Body of pancreas (tissue), 4 donors: ENCODE measurements around the gene CAMTA1. TPM values are rescaled to one million over a fixed set of nuclear protein-coding genes. Genes with fewer than 3 reads are reported as not detected.

ENCODE experiments used
- ATAC-seq: fragments of 150-250 bp; one replicate; pipeline ENCODE4 v1.9.1; 2016
- DNase-seq, 4 donors: peaks; one replicate each; pipeline ENCODE4 v3.0.0-alpha.2; 2019
- H3K27ac ChIP-seq, 4 donors: fragments of 200-600 bp; sonication (generic); 1 replicate in 3 of 4; 2 replicates in 1 of 4; pipeline versions ENCODE4 v1.5.1 to v1.6.1; 2016 to 2019; ENCODE audit warnings: mild to moderate bottlenecking in 1 of 4, mixed read lengths in 1 of 4, moderate library complexity in 1 of 4
- H3K27me3 ChIP-seq, 2 donors: fragments of 200-600 bp; sonication (generic); one replicate each; pipeline ENCODE4 v1.6.0; 2016; ENCODE audit warnings: mild to moderate bottlenecking in 1 of 2
- H3K36me3 ChIP-seq, 2 donors: fragments of 200-600 bp; sonication (generic); replicated peaks in 1 of 2; 2 replicates each; pipeline ENCODE4 v1.5.1; 2016; ENCODE audit warnings: low read depth in 2 of 2; ENCODE audit not compliant: insufficient read depth in 1 of 2
- H3K4me1 ChIP-seq: fragments of 200-600 bp; sonication (generic); one replicate; pipeline ENCODE4 v1.6.0; 2016
- H3K4me3 ChIP-seq, 2 donors: fragments of 200-600 bp; sonication (generic); 1 replicate in 1 of 2; 2 replicates in 1 of 2; pipeline ENCODE4 v1.5.1; 2016 to 2019
- H3K9me3 ChIP-seq, 3 donors: fragments of 200-600 bp; sonication (generic); 1 replicate in 2 of 3; 2 replicates in 1 of 3; pipeline ENCODE4 v1.5.1; 2016
- CTCF ChIP-seq, 7 experiments: fragments of 450-650 bp in 4 of 7; fragments of 200-600 bp in 3 of 7; sonication (generic) in 3 of 7; IDR thresholded peaks; one replicate each; pipeline ENCODE4 v1.5.1; 2016 to 2019; ENCODE audit warnings: antibody characterized with exemption in 7 of 7
- POLR2A ChIP-seq, 3 donors: fragments of 450-650 bp; IDR thresholded peaks; one replicate each; pipeline ENCODE4 v1.6.1; 2016; ENCODE audit warnings: antibody characterized with exemption in 3 of 3, mild to moderate bottlenecking in 2 of 3
- WGBS, 2 donors: methylation state at CpG; one replicate each; pipeline ENCODE4 v1.1.5; 2017; 5-methylcytosine and 5-hydroxymethylcytosine counted together
- intact Hi-C: fragments of 100-400 bp; cut with DNase I; formaldehyde crosslinking; loops from one replicate; pipeline ENCODE4 v1.15.1; 2023
- total RNA-seq, 2 donors: library from RNA; depleted of rRNA; stranded (reverse); fragments of >200 nt; gene quantifications; one replicate each; pipeline ENCODE4 v1.1.0, GENCODE V29; 2016

Gene CAMTA1
- total RNA-seq, 2 donors from 2014 or later: 36.3 to 59.7 TPM

GRCh38 chr1:7659514-7659913, 874.3 kb downstream of the CAMTA1 start:
- no peak for TF ChIP-seq CTCF (IDR thresholded peaks at IDR 0.05)
- TF ChIP-seq POLR2A (IDR thresholded peaks at IDR 0.05): no peak
- WGBS, 2 donors: 54 to 81% methylated on average over 6 of the region's 6 CpGs
- no peak for DNase-seq
- intact Hi-C loops: no loop called here
- H3K9me3 ChIP-seq: no peaks in the 10 kb centered on the region
- no peaks in the 10 kb centered on the region for H3K27me3 ChIP-seq
- H3K27ac ChIP-seq: no peak overlapping the region
- no peak overlapping the region for H3K4me3 ChIP-seq
- no peaks in the 10 kb centered on the region for H3K4me1 ChIP-seq
- ATAC-seq: no peak
- H3K36me3 ChIP-seq: no peaks in the 10 kb centered on the region

GRCh38 chr1:7663451-7664146, 878.3 kb downstream of the CAMTA1 start:
- TF ChIP-seq CTCF (IDR thresholded peaks at IDR 0.05) (no peak), POLR2A (IDR thresholded peaks at IDR 0.05) (no peak)
- no peak overlapping the region for H3K4me3 ChIP-seq
- H3K27ac ChIP-seq: no peak overlapping the region
- H3K9me3 ChIP-seq: no peaks in the 10 kb centered on the region
- H3K36me3 ChIP-seq: no peaks in the 10 kb centered on the region
- intact Hi-C loops: loop anchor here (2.0 kb wide), 1 partner anchor 87 kb away; no protein-coding TSS in a partner anchor
- ATAC-seq: no peak
- H3K27me3 ChIP-seq: no peaks in the 10 kb centered on the region
- peaks cover 5% of the 10 kb centered on the region for H3K4me1 ChIP-seq
- no peak for DNase-seq
- 73 to 80% methylated on average over 6 to 32 of the region's 38 CpGs for WGBS, 2 donors

GRCh38 chr1:7664147-7664892, 879.1 kb downstream of the CAMTA1 start:
- TF ChIP-seq CTCF (IDR thresholded peaks at IDR 0.05): no peak
- no peak for TF ChIP-seq POLR2A (IDR thresholded peaks at IDR 0.05)
- ATAC-seq (no peak), DNase-seq (no peak)
- Histone ChIP-seq H3K27me3 (no peaks in the 10 kb centered on the region), H3K9me3 (no peaks in the 10 kb centered on the region), H3K4me1 (peaks cover 7% of the 10 kb centered on the region), H3K36me3 (no peaks in the 10 kb centered on the region), H3K27ac (no peak overlapping the region), H3K4me3 (no peak overlapping the region)
- intact Hi-C loops: loop anchor here (2.0 kb wide), 1 partner anchor 86 kb away; no protein-coding TSS in a partner anchor
- 76 to 80% methylated on average over 4 to 47 of the region's 48 CpGs for WGBS, 2 donors

- Histone ChIP-seq H3K4me1 (peaks cover 12% of the 10 kb centered on the region), H3K27me3 (no peaks in the 10 kb centered on the region), H3K9me3 (no peaks in the 10 kb centered on the region), H3K36me3 (no peaks in the 10 kb centered on the region), H3K4me3 (no peak overlapping the region), H3K27ac (no peak overlapping the region)
- no peak for DNase-seq
- no peak for TF ChIP-seq POLR2A (IDR thresholded peaks at IDR 0.05)
- no peak for TF ChIP-seq CTCF (IDR thresholded peaks at IDR 0.05)
- no peak for ATAC-seq
- WGBS, 2 donors: 84% methylated on average over 20 of the region's 21 CpGs; no CpG with 5 or more reads in 1 of the 2 donors
- intact Hi-C loops: loop anchor here (2.0 kb wide), 1 partner anchor 86 kb away; no protein-coding TSS in a partner anchor
Measured at GRCh38 chr1:7664893-7665250, 879.6 kb downstream of the CAMTA1 start.
